Endodermal cell (in vitro differentiated cells): ENCODE data around the gene GSTP1. TPM values are rescaled to one million over a fixed set of nuclear protein-coding genes. Genes with fewer than 3 reads are reported as not detected.

Source experiments
- DNase-seq: peaks from one replicate; pipeline ENCODE4 v3.0.0-alpha.2; 2017
- H3K27ac ChIP-seq: 2 replicates; pipeline ENCODE4 v1.5.1; 2013; ENCODE audit warnings: mild to moderate bottlenecking, low read depth, low read length, moderate library complexity
- H3K27me3 ChIP-seq: 2 replicates; pipeline ENCODE4 v1.6.1; 2013; ENCODE audit warnings: mild to moderate bottlenecking, low read length, moderate library complexity; ENCODE audit not compliant: insufficient read depth, control insufficient read depth, poor library complexity, severe bottlenecking
- H3K36me3 ChIP-seq: 2 replicates; pipeline ENCODE4 v1.7.0; 2013; ENCODE audit warnings: mild to moderate bottlenecking, low read length, moderate library complexity; ENCODE audit not compliant: control insufficient read depth, insufficient read depth
- H3K4me1 ChIP-seq: one replicate; pipeline ENCODE4 v1.7.0; 2013; ENCODE audit warnings: low read length; ENCODE audit not compliant: control insufficient read depth, insufficient read depth
- H3K4me3 ChIP-seq: 2 replicates; pipeline ENCODE4 v1.5.1; 2013; ENCODE audit warnings: mild to moderate bottlenecking, low read length, moderate library complexity
- H3K9ac ChIP-seq: 2 replicates; pipeline ENCODE4 v1.6.1; 2013; ENCODE audit warnings: mild to moderate bottlenecking, low read length, moderate library complexity; ENCODE audit not compliant: poor library complexity, severe bottlenecking; ENCODE audit errors: extremely low read depth
- H3K9me3 ChIP-seq: 2 replicates; pipeline ENCODE4 v1.6.1; 2013; ENCODE audit warnings: mild to moderate bottlenecking, low read length, moderate library complexity; ENCODE audit not compliant: control insufficient read depth
- H3K27ac Mint-ChIP-seq: 2 replicates; pipeline ENCODE4 v1.8.0; 2020; ENCODE audit warnings: mixed read lengths
- H3K27me3 Mint-ChIP-seq: 2 replicates; pipeline ENCODE4 v1.8.0; 2021; ENCODE audit warnings: mild to moderate bottlenecking, mixed read lengths; ENCODE audit not compliant: insufficient read depth
- H3K36me3 Mint-ChIP-seq: 2 replicates; pipeline ENCODE4 v1.8.0; 2020; ENCODE audit warnings: low read depth, mixed read lengths
- H3K4me1 Mint-ChIP-seq: 2 replicates; pipeline ENCODE4 v1.8.0; 2020; ENCODE audit warnings: mixed read lengths
- H3K4me3 Mint-ChIP-seq: 2 replicates; pipeline ENCODE4 v1.8.0; 2020; ENCODE audit warnings: mild to moderate bottlenecking, moderate library complexity, mixed read lengths
- H3K9me3 Mint-ChIP-seq: 2 replicates; pipeline ENCODE4 v1.8.0; 2020; ENCODE audit warnings: mild to moderate bottlenecking, mixed read lengths
- CTCF ChIP-seq: fragments of 200-600 bp; sonication (generic); conservative IDR thresholded peaks from 2 replicates; pipeline ENCODE4 v1.5.0; 2021; ENCODE audit warnings: antibody characterized with exemption, mild to moderate bottlenecking
- whole genome bisulfite sequencing, 2 experiments: methylation state at CpG; one replicate each; pipeline versions ENCODE4 v1.1.5 to v1.1.7; 2013; ENCODE audit warnings: missing lambda C conversion rate in 2 of 2, mixed read lengths in 1 of 2; ENCODE audit not compliant: insufficient coverage in 1 of 2, insufficient read length in 1 of 2; 5-methylcytosine and 5-hydroxymethylcytosine counted together
- total RNA-seq, 2 donors: library from RNA; stranded (reverse); fragmentation: NEBNext Ultra II Directional in 1 of 2; extraction: Animal tissue kit (Norgen Biotek cat#: 25700) in 1 of 2; gene quantifications; 2 replicates in 1 of 2; 3 replicates in 1 of 2; pipeline ENCODE4 v1.2.1, GENCODE V29; 2021

The GSTP1 gene
- total RNA-seq, 2 donors from 2014 or later: 1,359 to 1,473 TPM

GRCh38 chr11:67632982-67633755 is 49.6 kb downstream of the GSTP1 start:
- H3K9ac ChIP-seq: no peak overlapping the region
- no peaks in the 10 kb centered on the region for H3K27me3 Mint-ChIP-seq
- no peak overlapping the region for H3K27ac Mint-ChIP-seq
- H3K4me3 ChIP-seq: no peak overlapping the region
- 91% methylated on average over 21 to 30 of the region's 30 CpGs for WGBS, 2 experiments
- no peaks in the 10 kb centered on the region for H3K36me3 ChIP-seq
- H3K27me3 ChIP-seq: no peaks in the 10 kb centered on the region
- no peaks in the 10 kb centered on the region for H3K36me3 Mint-ChIP-seq
- H3K4me3 Mint-ChIP-seq: no peak overlapping the region
- peaks cover 7% of the 10 kb centered on the region for H3K4me1 Mint-ChIP-seq
- TF ChIP-seq CTCF: no peak
- H3K9me3 ChIP-seq: no peaks in the 10 kb centered on the region
- no peak overlapping the region for H3K27ac ChIP-seq
- H3K9me3 Mint-ChIP-seq: no peaks in the 10 kb centered on the region
- peak; percentile 66 for DNase-seq
- peaks cover 8% of the 10 kb centered on the region for H3K4me1 ChIP-seq

DNA sequence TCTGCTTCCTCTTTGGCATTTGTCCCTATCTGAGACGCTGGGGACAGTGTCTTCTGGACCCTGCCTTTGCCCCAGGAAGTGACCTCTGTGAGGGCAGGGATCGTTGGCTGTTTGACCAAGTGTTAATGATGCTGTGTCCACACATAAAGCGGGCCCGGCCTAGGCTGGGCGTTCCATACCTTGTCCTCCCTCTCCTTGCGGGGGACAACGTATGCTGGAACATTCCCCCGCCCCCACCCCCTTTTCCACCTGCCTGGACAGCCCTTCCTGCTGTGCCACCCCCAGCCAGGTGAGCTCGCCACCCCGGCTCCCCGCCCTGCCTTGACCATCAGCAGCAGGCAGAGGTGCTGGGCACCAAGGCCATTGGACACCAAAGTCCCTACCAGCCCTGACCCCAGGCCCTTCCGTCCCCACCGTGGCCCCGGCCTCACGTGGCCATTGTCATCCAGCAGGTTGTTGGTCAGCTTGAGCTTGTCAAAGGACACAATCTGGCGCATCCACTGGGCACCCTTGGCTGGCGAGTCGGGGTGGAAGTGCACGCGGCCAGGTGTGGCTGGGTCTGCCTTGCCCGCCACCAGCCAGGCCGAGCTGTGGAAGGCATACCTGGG is 50.2 kb downstream of the GSTP1 start:
- Histone ChIP-seq H3K4me1 (peaks cover 8% of the 10 kb centered on the region), H3K27me3 (no peaks in the 10 kb centered on the region), H3K9me3 (no peaks in the 10 kb centered on the region), H3K4me3 (no peak overlapping the region), H3K9ac (no peak overlapping the region), H3K36me3 (no peaks in the 10 kb centered on the region), H3K27ac (no peak overlapping the region)
- Mint-ChIP-seq H3K27ac (no peak overlapping the region), H3K9me3 (no peaks in the 10 kb centered on the region), H3K4me3 (no peak overlapping the region), H3K36me3 (no peaks in the 10 kb centered on the region), H3K4me1 (peaks cover 7% of the 10 kb centered on the region), H3K27me3 (no peaks in the 10 kb centered on the region)
- DNase-seq: peak; percentile 72
- no peak for TF ChIP-seq CTCF
- 93 to 94% methylated on average over 12 to 22 of the region's 22 CpGs for WGBS, 2 experiments

GRCh38 chr11:67634366-67635230 is 51.0 kb downstream of the GSTP1 start:
- no peak overlapping the region for H3K27ac Mint-ChIP-seq
- no peak overlapping the region for H3K9ac ChIP-seq
- no peaks in the 10 kb centered on the region for H3K27me3 Mint-ChIP-seq
- no peak overlapping the region for H3K4me3 ChIP-seq
- DNase-seq: peak; percentile 73
- H3K36me3 Mint-ChIP-seq: no peaks in the 10 kb centered on the region
- H3K9me3 ChIP-seq: no peaks in the 10 kb centered on the region
- no peaks in the 10 kb centered on the region for H3K27me3 ChIP-seq
- peaks cover 7% of the 10 kb centered on the region for H3K4me1 Mint-ChIP-seq
- no peak overlapping the region for H3K4me3 Mint-ChIP-seq
- WGBS, 2 experiments: 91 to 96% methylated on average over 8 to 20 of the region's 20 CpGs
- H3K36me3 ChIP-seq: no peaks in the 10 kb centered on the region
- H3K27ac ChIP-seq: no peak overlapping the region
- peak; percentile 21 for TF ChIP-seq CTCF
- H3K9me3 Mint-ChIP-seq: no peaks in the 10 kb centered on the region
- H3K4me1 ChIP-seq: peaks cover 8% of the 10 kb centered on the region
